GM21786 (cell line): ENCODE data around the gene EIF4B.

Experiments
- ATAC-seq: cut with Tn5 transposase; IDR thresholded peaks from one replicate; pipeline ENCODE4 v1.9.1; 2021; ENCODE audit not compliant: unreplicated experiment

Gene EIF4B

GRCh38 chr12:53056901-53057300 lies 50.6 kb downstream of the EIF4B start:
- no peak for ATAC-seq

- no peak for ATAC-seq
These were observed 51.7 kb downstream of the EIF4B start for GRCh38 chr12:53057816-53058500.

GRCh38 chr12:53058674-53059433 lies 52.6 kb downstream of the EIF4B start:
- ATAC-seq = no peak

- no peak for ATAC-seq
These were observed 53.3 kb downstream of the EIF4B start for GRCh38 chr12:53059434-53060063.

- no peak for ATAC-seq
These were observed 53.9 kb downstream of the EIF4B start for GRCh38 chr12:53060064-53060720.

- ATAC-seq = no peak
These were observed 54.5 kb downstream of the EIF4B start for GRCh38 chr12:53060721-53061276.

- ATAC-seq = no peak
These were observed 55.3 kb downstream of the EIF4B start for GRCh38 chr12:53061404-53062010.

- ATAC-seq = no peak
These were observed 56.0 kb downstream of the EIF4B start for GRCh38 chr12:53062011-53062961.

GRCh38 chr12:53062977-53063707 lies 56.9 kb downstream of the EIF4B start:
- ATAC-seq = no peak

- no peak for ATAC-seq
These were observed 57.7 kb downstream of the EIF4B start for GRCh38 chr12:53063708-53064612.

GRCh38 chr12:53064613-53065436 lies 58.6 kb downstream of the EIF4B start:
- no peak for ATAC-seq

GRCh38 chr12:53065470-53065869 lies 59.2 kb downstream of the EIF4B start:
- no peak for ATAC-seq

GRCh38 chr12:53065975-53066931 lies 60.0 kb downstream of the EIF4B start:
- no peak for ATAC-seq

GRCh38 chr12:53067074-53067992 lies 61.1 kb downstream of the EIF4B start:
- ATAC-seq = no peak
